CD4-positive, alpha-beta T cell (primary cell): ENCODE data around the gene RBBP7. TPM values are rescaled to one million over a fixed set of nuclear protein-coding genes. Genes with fewer than 3 reads are reported as not detected.

Source experiments
- ATAC-seq: fragments of 200-7000 bp; cut with Tn5 transposase; one replicate; pipeline ENCODE4 v1.10.0; 2022; ENCODE audit warnings: mild to moderate bottlenecking; ENCODE audit not compliant: poor library complexity
- CTCF ChIA-PET: fragments of 350-600 bp; sonication (Branson Sonifier 250); formaldehyde crosslinking; loops from one replicate; lab custom pipeline; 2021; ENCODE audit warnings: antibody characterized with exemption, inconsistent platforms; lab: Charles Lee
- POLR2A ChIA-PET: fragments of 350-600 bp; sonication (Branson Sonifier 250); formaldehyde crosslinking; loops from one replicate; lab custom pipeline; 2021; ENCODE audit warnings: antibody characterized with exemption, inconsistent platforms; lab: Charles Lee
- DNase-seq, 14 experiments: peaks; one replicate each; pipeline ENCODE4 v3.0.0-alpha.2; 2013 to 2020; ENCODE audit warnings: mixed read lengths in 2 of 14
- H3K27ac ChIP-seq, 2 donors: one replicate each; pipeline versions ENCODE4 v1.5.1 to v1.7.0; 2013; ENCODE audit warnings: low read length in 2 of 2, low read depth in 1 of 2, mild to moderate bottlenecking in 1 of 2
- H3K27me3 ChIP-seq, 2 experiments: 1 replicate in 1 of 2; 2 replicates in 1 of 2; pipeline versions ENCODE4 v1.6.1 to v1.7.0; 2013; ENCODE audit warnings: low read length in 2 of 2, control low read depth in 1 of 2, mild to moderate bottlenecking in 1 of 2, moderate library complexity in 1 of 2; ENCODE audit not compliant: insufficient read depth in 2 of 2, control insufficient read depth in 1 of 2
- H3K36me3 ChIP-seq: one replicate; pipeline ENCODE4 v1.6.1; 2013; ENCODE audit warnings: low read length, control low read depth; ENCODE audit not compliant: insufficient read depth
- H3K4me1 ChIP-seq: one replicate; pipeline ENCODE4 v1.6.1; 2013; ENCODE audit warnings: low read length, control low read depth; ENCODE audit not compliant: insufficient read depth
- H3K4me3 ChIP-seq: one replicate; pipeline ENCODE4 v1.5.1; 2013; ENCODE audit warnings: mild to moderate bottlenecking, low read length, moderate library complexity
- H3K9me3 ChIP-seq, 2 experiments: 1 replicate in 1 of 2; 2 replicates in 1 of 2; pipeline versions ENCODE4 v1.6.1 to v1.7.0; 2013; ENCODE audit warnings: low read length in 2 of 2, mild to moderate bottlenecking in 2 of 2, control low read depth in 1 of 2, moderate library complexity in 1 of 2; ENCODE audit not compliant: control insufficient read depth in 1 of 2, insufficient read depth in 1 of 2
- H3K27ac Mint-ChIP-seq: one replicate; pipeline ENCODE4 v1.8.0; 2020; ENCODE audit warnings: mixed read lengths
- H3K27me3 Mint-ChIP-seq: one replicate; pipeline ENCODE4 v1.8.0; 2021; ENCODE audit warnings: mixed read lengths
- H3K36me3 Mint-ChIP-seq: one replicate; pipeline ENCODE4 v1.8.0; 2021; ENCODE audit warnings: low read depth, mixed read lengths
- H3K4me1 Mint-ChIP-seq: one replicate; pipeline ENCODE4 v1.8.0; 2021; ENCODE audit warnings: low read depth, mixed read lengths
- H3K4me3 Mint-ChIP-seq: one replicate; pipeline ENCODE4 v1.8.0; 2020; ENCODE audit warnings: mild to moderate bottlenecking, mixed read lengths
- H3K9me3 Mint-ChIP-seq: one replicate; pipeline ENCODE4 v1.8.0; 2020; ENCODE audit warnings: mixed read lengths
- intact Hi-C, 2 experiments: fragments of 100-400 bp; cut with DNase I in 1 of 2; cut with micrococcal nuclease in 1 of 2; formaldehyde crosslinking; loops; one replicate each; pipeline versions ENCODE4 v1.15.1 to v1.9.0; 2023 to 2025; cut with DNase I, micrococcal nuclease
- polyA plus RNA-seq, 2 donors: library from polyadenylated mRNA; unstranded; fragments of 120-200 nt; gene quantifications; one replicate each; pipeline ENCODE4 v1.2.1, GENCODE V29; 2013
- total RNA-seq, 174 experiments: library from RNA in 2 of 174; stranded (reverse) in 2 of 174; gene quantifications; one replicate each; pipeline ENCODE4 v1.2.3 and lab custom pipeline; 2021 to 2026
- TF ChIP-seq, protein P1 (sequence below): fragments of 200-600 bp; IDR thresholded peaks from one replicate; pipeline ENCODE4 v1.8.0; 2022; ENCODE audit warnings: antibody characterized with exemption, mild to moderate bottlenecking

The RBBP7 gene
- total RNA-seq (100 to 1,000 TPM; 104 to 110 TPM), total RNA-seq (lab: John Stamatoyannopoulos, UW) (68.8 to 263 (median 118) reads per million in 172 experiments)
- 82.3 TPM for polyA plus RNA-seq (2013, experiment 1 of 2)
- 74.0 TPM for polyA plus RNA-seq (2013, experiment 2 of 2)

DNA sequence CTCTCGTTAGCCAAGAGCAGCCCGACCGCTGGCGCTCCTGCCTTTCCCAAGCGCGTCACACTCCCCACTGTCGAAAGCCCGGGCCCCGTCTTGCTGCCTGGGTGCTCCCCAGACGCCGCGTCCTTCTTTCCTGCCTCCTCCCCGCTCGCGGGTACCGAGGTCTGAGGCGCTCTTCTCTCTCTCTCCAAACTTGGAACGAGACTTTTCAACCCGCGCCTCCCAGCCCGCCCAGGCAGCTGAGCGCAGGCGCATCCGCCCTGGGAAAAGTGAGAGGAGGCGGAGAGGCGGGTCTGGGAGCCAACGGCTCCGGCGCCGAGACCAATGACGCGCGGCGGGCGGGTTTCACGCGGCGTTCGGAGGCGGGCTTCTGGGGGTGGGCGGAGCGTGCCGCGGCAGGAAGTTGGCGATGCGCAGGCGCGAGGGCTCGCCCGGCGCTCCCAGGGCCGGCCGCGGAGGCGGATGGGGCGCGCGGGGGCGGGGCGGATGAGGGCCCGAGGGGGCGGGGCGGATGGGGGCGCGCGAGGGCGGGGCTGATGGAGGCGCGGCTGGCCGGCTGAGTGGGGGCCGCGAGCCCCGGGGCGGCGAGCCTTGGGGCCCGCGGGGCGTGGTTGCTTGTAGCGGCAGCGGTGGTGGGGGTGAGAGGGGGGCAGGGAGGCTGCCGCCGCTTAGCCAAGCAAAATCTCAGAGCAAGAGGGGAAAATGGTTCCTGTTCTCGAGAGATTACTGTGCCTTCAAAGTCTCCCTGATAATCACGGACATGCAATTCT is at the start of gene RBBP7:
TSS of gene RBBP7 (minus strand) at position 268 of the 767 bp plus-strand sequence. CDS start 309 bp downstream, outside the sequence.
- peak within 1 kb of the TSS; percentile 83 to 95 for H3K27ac ChIP-seq
- Mint-ChIP-seq H3K9me3 (no peaks in the 10 kb centered on the region), H3K36me3 (peaks cover 18% of the 10 kb centered on the region), H3K27ac (peak within 1 kb of the TSS; percentile 99), H3K4me1 (peaks cover 38% of the 10 kb centered on the region), H3K4me3 (peak within 1 kb of the TSS; percentile 99), H3K27me3 (no peaks in the 10 kb centered on the region)
- H3K36me3 ChIP-seq: no peaks in the 10 kb centered on the region
- POLR2A ChIA-PET: interaction anchor here (1.2 to 2.3 kb wide), 2 partner anchors 11 to 1016 kb away, joined by 3 to 23 read pairs; partner anchors contain the start of gene AP1S2
- peak within 1 kb of the TSS; percentile 82 for H3K4me3 ChIP-seq
- H3K4me1 ChIP-seq: peaks cover 16% of the 10 kb centered on the region
- peak; percentile 81 to 96 (median 90) for DNase-seq
- CTCF ChIA-PET: interaction anchor here (1.6 to 1.7 kb wide), 2 partner anchors 13 to 23 kb away, joined by 4 read pairs; no protein-coding TSS in a partner anchor
- TF ChIP-seq, protein P1, sequence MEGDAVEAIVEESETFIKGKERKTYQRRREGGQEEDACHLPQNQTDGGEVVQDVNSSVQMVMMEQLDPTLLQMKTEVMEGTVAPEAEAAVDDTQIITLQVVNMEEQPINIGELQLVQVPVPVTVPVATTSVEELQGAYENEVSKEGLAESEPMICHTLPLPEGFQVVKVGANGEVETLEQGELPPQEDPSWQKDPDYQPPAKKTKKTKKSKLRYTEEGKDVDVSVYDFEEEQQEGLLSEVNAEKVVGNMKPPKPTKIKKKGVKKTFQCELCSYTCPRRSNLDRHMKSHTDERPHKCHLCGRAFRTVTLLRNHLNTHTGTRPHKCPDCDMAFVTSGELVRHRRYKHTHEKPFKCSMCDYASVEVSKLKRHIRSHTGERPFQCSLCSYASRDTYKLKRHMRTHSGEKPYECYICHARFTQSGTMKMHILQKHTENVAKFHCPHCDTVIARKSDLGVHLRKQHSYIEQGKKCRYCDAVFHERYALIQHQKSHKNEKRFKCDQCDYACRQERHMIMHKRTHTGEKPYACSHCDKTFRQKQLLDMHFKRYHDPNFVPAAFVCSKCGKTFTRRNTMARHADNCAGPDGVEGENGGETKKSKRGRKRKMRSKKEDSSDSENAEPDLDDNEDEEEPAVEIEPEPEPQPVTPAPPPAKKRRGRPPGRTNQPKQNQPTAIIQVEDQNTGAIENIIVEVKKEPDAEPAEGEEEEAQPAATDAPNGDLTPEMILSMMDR: no peak
- H3K9me3 ChIP-seq: no peaks in the 10 kb centered on the region
- intact Hi-C loops: loop anchor here in 1 of 2 experiments (5.0 kb wide), 2 partner anchors 77 to 83 kb away; partner anchors contain the start of genes REPS2 and TXLNG
- no peaks in the 10 kb centered on the region for H3K27me3 ChIP-seq
- peak; percentile 81 for ATAC-seq

DNA sequence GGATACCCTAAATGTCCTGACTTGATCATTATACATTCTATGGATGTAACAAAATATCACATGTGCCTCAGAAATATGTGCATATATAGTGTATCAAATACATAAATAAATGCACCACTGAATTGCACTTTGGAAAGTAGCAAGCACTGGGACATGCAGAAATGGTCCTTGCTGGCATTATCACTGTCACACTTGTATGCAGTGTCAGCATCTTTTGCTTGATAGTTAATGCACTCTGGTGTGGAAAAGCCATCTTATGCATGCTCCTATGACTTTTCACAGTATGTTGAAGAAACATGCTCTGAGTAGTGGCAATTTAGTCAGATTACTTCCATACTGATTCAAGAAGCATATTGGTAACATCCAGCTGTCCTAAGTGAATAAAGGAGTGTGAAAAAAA is 48.8 kb upstream of the RBBP7 start:
- H3K36me3 ChIP-seq: no peaks in the 10 kb centered on the region
- Mint-ChIP-seq H3K4me1 (no peaks in the 10 kb centered on the region), H3K27ac (no peak overlapping the region)

DNA sequence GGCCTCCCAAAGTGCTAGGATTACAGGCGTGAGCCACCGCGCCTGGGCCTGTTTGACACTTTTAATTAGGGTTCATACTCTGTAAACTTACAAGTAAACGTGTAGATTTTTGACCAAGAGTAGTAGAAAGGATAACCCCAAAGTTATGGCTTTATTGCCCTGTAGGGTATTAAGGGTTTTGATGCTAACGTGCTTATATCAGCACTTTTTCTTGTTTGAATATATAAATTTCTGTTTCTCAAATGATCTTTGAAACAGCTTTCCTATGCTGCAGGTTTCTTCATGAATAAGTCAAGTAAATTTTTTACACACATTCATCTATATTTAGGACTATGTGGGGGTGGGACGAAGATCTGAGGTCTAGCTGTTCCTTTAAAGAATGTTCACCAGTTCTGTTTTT is 47.0 kb upstream of the RBBP7 start:
- no peak overlapping the region for H3K27ac Mint-ChIP-seq
- intact Hi-C loops: no loop called here
- Histone ChIP-seq H3K4me1 (no peaks in the 10 kb centered on the region), H3K27me3 (no peaks in the 10 kb centered on the region), H3K27ac (no peak overlapping the region), H3K9me3 (no peaks in the 10 kb centered on the region), H3K36me3 (no peaks in the 10 kb centered on the region), H3K4me3 (no peak overlapping the region)
- DNase-seq: no peak
- ATAC-seq: no peak
- CTCF ChIA-PET: no interaction called here
- no peaks in the 10 kb centered on the region for H3K36me3 Mint-ChIP-seq
- H3K4me3 Mint-ChIP-seq: no peak overlapping the region
- peaks cover 5% of the 10 kb centered on the region for H3K27me3 Mint-ChIP-seq
- TF ChIP-seq, protein P1: no peak
- POLR2A ChIA-PET: no interaction called here
- H3K4me1 Mint-ChIP-seq: no peaks in the 10 kb centered on the region
- no peaks in the 10 kb centered on the region for H3K9me3 Mint-ChIP-seq

More for the DNA sequence above, 48.8 kb upstream of the RBBP7 start:
- Mint-ChIP-seq H3K9me3 (no peaks in the 10 kb centered on the region), H3K36me3 (no peaks in the 10 kb centered on the region), H3K27me3 (peaks cover 5% of the 10 kb centered on the region), H3K4me3 (no peak overlapping the region)
- ChIA-PET POLR2A (no interaction called here), CTCF (no interaction called here)
- H3K9me3 ChIP-seq: no peaks in the 10 kb centered on the region
- DNase-seq (no peak), ATAC-seq (no peak)
- TF ChIP-seq, protein P1: no peak
- intact Hi-C loops: no loop called here
- H3K27me3 ChIP-seq: no peaks in the 10 kb centered on the region
- H3K27ac ChIP-seq: no peak overlapping the region
- no peaks in the 10 kb centered on the region for H3K4me1 ChIP-seq
- H3K4me3 ChIP-seq: no peak overlapping the region
